Measurements from ENCODE around the gene ACAD8.

ACAD8 gene

DNA sequence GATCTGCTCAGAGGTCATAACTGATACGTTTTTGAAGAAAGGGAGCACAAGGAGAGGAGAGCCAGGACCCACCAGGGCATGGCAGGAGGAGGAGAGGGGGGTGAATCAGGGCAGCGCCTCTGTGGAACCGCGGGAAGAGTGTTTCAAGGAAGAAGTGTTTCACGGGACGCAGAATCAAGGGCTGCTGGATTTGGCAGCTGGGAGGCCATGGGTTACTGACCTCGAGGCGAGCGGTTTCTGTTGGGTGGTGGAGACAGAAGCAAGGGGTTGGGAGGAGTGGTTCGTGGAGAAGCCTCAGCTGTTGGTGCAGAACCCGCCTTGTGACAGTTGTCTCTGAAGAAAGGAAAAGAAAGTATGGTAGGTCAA is 15.8 kb upstream of the ACAD8 start:
- ChIA-PET CTCF (no interaction called here), POLR2A (ENCODE audit: low non-redundant PET) (no interaction called here)
- no peak for TF ChIP-seq CTCF (conservative IDR thresholded peaks at IDR 0.05; ENCODE audit: low read depth)
- no peak for DNase-seq (ENCODE audit: low spot score)
- H3K27ac ChIP-seq, result no peak overlapping the region

- ChIA-PET POLR2A (ENCODE audit: low non-redundant PET) (no interaction called here), CTCF (no interaction called here)
- no peak overlapping the region for H3K27ac ChIP-seq
- DNase-seq (ENCODE audit: low spot score), result no peak
- TF ChIP-seq CTCF (conservative IDR thresholded peaks at IDR 0.05; ENCODE audit: low read depth), result no peak
Measured at GRCh38 chr11:134238956-134239355, 14.4 kb upstream of the ACAD8 start.

DNA sequence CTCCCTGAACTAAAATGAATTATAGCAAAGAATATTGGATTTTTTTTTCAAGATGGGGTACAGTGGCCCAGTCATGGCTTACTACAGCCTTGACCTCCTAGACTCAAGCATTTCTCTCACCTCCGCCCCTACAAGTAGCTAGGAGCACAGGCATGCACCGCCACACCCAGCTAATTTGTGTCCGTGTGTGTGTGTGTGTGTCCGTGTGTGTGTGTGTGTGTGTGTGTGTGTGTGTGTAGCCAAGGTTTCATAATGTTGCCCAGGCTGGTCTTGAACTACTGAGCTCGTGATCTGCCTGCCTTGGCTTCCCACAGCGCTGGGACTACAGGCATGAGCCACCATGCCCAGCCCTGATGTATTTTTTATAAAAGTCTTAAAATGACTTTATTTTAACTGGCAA is 12.8 kb upstream of the ACAD8 start:
- TF ChIP-seq CTCF (conservative IDR thresholded peaks at IDR 0.05; ENCODE audit: low read depth), result no peak
- DNase-seq (ENCODE audit: low spot score), result no peak
- H3K27ac ChIP-seq, result no peak overlapping the region
- POLR2A ChIA-PET (ENCODE audit: low non-redundant PET), result no interaction called here
- CTCF ChIA-PET, result no interaction called here

- DNase-seq (ENCODE audit: low spot score), result no peak
- no peak overlapping the region for H3K27ac ChIP-seq
- ChIA-PET CTCF (no interaction called here), POLR2A (ENCODE audit: low non-redundant PET) (no interaction called here)
- TF ChIP-seq CTCF (conservative IDR thresholded peaks at IDR 0.05; ENCODE audit: low read depth), result no peak
Measured at GRCh38 chr11:134242376-134242775, 11.0 kb upstream of the ACAD8 start.

DNA sequence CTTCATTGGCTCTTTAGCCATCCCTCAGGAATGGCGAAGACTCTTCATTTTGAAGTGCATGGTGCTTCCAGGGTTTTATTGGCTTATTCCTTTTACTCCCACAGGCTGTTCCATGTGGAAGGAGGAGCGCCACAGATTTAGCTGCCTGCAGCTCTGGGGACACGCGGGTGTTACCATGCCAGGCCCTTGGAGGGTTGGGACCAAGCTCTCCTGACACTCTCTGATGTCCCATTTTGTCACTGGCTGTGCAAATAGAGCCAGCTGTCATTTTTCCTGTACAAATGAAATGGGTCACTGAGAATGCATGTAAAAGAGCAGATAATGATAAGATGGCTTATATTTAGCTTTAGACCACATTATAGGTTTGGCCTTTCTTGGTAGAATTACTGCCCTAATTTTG is 9.5 kb upstream of the ACAD8 start:
- DNase-seq (ENCODE audit: low spot score), result no peak
- no peak for TF ChIP-seq CTCF (conservative IDR thresholded peaks at IDR 0.05; ENCODE audit: low read depth)
- CTCF ChIA-PET, result interaction anchor here (0.6 to 0.7 kb wide), 2 partner anchors 10 to 34 kb away, joined by 3 to 4 read pairs; no protein-coding TSS in a partner anchor
- POLR2A ChIA-PET (ENCODE audit: low non-redundant PET), result no interaction called here
- no peak overlapping the region for H3K27ac ChIP-seq

DNA sequence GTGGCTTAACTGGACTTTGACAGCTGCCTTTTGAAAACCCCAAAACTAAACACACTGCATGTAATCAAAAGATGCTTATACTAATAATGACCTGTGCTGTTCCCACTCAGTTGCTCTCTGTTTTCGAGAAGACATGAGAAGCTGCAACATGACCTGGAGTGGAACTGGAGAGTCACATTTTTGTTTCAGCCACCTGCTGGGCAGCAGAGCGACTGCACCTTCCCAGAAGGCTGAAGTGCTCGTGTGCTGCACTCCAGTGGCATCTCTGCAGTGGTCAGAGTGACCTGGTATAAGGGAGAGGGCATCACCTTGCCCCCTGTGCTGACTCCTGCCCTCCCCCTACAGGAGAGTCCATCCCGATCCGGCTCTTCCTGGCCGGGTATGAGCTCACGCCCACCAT is 8.8 kb upstream of the ACAD8 start:
- ChIA-PET CTCF (interaction anchor here (0.6 to 0.7 kb wide), 2 partner anchors 34 to 37 kb away, joined by 3 to 4 read pairs; no protein-coding TSS in a partner anchor), POLR2A (ENCODE audit: low non-redundant PET) (no interaction called here)
- TF ChIP-seq CTCF (conservative IDR thresholded peaks at IDR 0.05; ENCODE audit: low read depth), result peak; percentile 29; the same call in 1 of the 2 replicates
- no peak overlapping the region for H3K27ac ChIP-seq
- DNase-seq (ENCODE audit: low spot score), result no peak

DNA sequence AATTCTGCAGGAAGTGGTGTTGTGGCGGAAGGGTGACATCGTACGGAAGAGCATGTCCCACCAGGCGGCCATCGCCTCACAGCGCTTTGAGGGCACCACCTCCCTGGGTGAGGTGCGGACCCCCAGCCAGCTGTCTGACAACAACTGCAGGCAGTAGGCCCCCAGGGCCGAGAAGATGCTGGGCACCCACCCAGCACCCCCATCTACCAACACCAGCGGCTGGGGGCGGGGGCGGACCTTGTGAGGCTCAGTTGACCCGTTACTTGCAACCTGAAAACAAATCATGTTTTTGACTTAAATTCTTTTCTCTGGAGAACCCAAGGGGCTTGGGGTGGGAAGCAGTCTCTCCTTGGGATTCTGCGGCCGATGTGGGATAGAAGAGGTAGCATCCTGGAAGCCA is 7.9 kb upstream of the ACAD8 start:
- no peak for DNase-seq (ENCODE audit: low spot score)
- POLR2A ChIA-PET (ENCODE audit: low non-redundant PET), result no interaction called here
- TF ChIP-seq CTCF (conservative IDR thresholded peaks at IDR 0.05; ENCODE audit: low read depth), result no peak
- no peak overlapping the region for H3K27ac ChIP-seq
- CTCF ChIA-PET, result interaction anchor here (0.6 to 0.7 kb wide), 2 partner anchors 16 to 38 kb away, joined by 3 to 4 read pairs; no protein-coding TSS in a partner anchor

All from RWPE1 (cell line).